GM12872 (cell line): ENCODE data around the gene THG1L.

ENCODE experiments used
- TF ChIP-seq, protein P1 (sequence below): IDR thresholded peaks from 3 replicates; pipeline ENCODE4 v1.5.1; 2011; ENCODE audit warnings: low read depth, mild to moderate bottlenecking, low read length, moderate library complexity; ENCODE audit not compliant: insufficient read depth

The THG1L gene

DNA sequence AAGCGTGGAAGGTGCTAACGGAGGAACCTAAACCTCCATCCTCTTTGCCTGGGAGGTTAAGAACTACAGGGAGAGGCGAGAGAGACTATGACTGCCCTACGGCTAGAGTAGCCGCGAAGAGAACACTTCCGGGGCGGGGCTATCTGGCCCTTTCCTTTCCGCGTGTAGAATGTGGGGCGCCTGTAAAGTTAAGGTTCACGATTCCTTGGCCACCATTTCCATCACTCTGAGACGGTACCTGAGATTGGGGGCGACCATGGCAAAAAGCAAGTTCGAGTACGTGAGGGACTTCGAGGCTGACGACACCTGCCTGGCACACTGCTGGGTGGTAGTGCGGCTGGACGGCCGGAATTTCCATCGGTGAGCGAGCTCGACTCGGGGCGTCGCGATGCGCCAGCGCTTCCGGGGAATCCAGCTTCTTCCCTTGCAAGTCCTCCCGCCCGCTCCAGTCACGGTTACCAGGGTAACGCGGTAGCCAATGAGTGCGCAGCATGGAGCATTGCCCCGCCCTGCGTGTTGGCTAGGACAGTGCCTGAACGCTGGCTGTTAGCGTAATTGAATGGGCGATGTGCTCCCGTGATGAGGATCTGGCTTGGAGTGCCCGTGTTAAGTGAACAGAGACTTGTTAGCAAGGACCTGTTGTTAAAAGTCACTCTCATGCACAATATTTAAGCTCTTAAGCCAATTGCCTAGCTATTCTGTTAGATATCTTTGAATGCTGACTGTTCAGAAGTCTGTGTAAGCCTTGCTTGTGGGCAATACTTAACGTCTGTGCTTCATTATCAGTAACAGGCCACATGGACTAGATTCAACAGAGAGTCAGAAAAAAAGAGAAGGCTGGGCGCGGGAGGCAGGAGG, at the start of gene THG1L:
Gene THG1L (plus strand): TSS at position 149 of the 858 bp plus-strand sequence. CDS start 21 bp downstream, at position 170.
- TF ChIP-seq, protein P1, sequence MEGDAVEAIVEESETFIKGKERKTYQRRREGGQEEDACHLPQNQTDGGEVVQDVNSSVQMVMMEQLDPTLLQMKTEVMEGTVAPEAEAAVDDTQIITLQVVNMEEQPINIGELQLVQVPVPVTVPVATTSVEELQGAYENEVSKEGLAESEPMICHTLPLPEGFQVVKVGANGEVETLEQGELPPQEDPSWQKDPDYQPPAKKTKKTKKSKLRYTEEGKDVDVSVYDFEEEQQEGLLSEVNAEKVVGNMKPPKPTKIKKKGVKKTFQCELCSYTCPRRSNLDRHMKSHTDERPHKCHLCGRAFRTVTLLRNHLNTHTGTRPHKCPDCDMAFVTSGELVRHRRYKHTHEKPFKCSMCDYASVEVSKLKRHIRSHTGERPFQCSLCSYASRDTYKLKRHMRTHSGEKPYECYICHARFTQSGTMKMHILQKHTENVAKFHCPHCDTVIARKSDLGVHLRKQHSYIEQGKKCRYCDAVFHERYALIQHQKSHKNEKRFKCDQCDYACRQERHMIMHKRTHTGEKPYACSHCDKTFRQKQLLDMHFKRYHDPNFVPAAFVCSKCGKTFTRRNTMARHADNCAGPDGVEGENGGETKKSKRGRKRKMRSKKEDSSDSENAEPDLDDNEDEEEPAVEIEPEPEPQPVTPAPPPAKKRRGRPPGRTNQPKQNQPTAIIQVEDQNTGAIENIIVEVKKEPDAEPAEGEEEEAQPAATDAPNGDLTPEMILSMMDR: no peak

DNA sequence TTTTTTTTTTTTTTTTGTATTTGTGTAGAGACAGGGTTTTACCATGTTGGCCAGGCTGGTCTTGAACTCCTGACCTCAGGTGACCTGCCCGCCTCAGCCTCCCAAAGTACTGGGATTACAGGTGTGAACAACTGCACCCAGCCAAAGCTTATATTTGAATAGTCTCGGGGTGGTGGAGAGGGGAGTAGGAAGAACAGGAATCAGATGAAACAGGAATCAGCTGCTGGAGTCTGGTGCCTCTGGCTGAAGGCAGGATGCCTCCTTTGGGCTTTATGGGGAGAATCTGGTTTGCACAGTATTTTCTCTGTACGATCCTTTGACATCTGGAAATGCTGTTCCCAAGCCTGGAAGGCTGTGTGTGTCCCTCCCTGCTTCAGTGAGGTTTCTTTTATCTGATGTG, 49.0 kb upstream of the THG1L start:
- TF ChIP-seq, protein P1: no peak

DNA sequence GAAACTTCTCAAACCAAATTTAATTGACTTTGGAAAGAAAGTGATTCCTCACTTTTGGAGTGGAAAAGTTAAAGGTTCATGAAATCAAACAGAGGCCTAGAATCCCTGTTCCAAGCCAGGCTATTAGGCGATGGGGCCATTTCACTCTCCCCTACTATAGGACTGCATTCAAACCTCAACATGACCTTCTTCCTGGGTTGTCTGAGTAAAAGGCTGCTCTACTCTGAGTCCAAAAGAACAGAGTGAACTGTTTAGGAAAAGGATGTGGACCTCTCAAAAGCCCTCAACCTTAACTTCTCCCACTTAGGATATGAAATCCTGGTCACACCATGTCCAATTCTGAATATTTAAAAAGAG, 44.0 kb upstream of the THG1L start:
- TF ChIP-seq, protein P1: no peak

DNA sequence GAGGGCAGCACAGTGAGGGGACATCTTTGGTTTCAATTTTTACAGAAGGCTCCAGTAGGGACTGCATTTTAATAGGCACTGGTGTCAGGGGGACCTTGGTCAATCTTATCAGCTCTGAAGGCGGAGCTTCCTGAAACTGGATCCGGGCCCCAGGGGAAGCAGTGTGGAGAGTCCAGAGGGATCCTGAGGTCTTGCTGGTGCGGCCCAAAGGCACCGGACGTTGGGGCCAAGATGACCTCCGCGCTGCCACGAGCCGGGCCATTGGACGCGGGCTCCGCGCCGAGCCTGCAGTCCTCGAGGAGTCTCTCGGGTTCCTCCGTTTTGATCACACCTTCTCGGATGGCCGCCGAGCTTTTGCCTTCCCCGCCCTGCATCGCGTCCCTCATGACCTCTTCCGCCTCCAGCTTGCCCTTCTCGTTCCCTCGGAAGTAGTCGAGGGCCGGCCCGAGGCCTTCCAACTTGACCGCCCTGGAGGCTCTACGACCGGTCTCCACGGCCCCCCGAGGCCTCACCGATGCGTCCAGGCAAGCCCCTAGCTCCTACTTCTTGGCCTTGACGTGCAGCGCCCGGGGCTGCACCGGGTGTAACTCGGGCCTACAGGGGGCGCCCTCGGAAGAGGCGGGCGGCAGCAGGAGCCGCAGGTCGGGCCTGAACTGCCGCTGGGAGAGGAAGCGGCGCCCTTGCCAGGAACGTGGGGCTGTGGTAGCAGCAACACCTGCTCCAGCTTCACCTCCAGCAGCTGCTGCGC, 41.1 kb upstream of the THG1L start:
- TF ChIP-seq, protein P1: no peak

DNA sequence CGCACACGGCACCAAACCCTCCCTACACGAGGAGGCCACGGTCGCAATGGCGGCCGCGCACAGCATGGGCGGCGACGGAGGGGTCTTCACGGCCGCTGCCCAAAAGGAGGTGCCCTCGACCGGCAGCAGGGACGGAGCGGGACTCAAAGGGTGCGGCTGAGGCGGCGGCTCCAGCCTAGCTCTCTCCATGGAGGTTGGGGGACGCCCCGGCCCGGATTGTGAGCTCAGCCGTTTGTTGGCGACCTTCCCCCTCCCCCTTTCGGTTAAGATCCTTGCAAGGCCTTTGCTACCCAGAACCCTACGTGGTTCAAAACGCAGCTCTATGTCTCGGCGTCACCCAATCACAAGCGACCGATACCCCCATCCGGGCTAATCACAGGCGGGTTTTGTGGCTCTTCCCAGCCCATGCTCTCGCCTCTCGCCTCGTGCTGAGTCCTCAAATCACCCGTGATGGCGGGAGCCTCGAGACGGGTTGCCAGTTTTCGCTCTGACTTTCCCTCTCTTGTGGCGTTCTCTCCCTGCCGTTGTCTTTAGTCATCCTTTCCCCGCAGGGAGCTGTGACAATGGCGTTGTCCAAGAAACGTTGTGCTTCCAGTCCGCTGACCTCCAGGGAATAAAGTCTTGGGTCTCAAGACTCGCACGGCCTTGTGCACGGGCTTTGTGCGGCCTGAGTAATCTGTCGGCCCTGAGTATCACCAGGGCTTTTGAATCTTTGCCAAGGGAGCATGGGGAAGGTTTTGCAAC, 40.4 kb upstream of the THG1L start:
- TF ChIP-seq, protein P1: no peak

DNA sequence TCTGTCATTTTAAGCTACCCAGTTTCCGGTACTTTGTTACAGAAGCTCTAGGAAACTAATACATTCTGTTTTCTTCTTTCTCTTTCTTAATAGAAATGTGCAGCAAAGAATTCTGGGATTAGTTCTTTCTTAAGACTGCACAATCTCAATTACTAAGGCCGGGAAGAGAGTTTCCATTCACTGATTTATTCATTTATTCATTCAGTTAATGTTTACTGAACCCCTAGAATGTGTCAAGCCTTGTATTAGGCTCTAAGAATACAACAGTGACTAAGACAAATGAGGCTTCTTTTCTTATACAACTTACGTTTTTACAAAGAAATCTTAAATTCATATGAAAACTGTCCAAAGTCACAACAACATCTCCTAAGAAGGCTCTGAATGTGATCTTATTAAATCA, 27.5 kb upstream of the THG1L start:
- TF ChIP-seq, protein P1: no peak

DNA sequence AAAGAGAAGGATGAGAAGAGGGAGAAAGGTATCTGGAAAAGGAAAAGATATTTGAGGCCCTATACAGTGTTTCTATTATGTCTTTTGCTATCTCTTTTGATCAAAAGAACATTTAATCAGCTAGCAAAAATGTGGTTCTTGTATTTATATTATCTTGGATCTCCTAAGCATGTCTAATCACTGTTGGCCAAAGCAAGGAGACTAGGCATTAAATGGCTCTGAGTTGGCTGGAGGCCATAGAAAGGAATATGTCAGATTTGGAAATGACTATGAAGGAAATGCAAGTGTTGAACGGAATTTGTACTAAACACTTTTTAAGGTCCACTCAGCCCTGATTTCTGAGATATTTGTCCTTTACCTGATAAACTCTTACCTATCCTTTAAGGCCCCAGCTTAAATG, 22.4 kb upstream of the THG1L start:
- TF ChIP-seq, protein P1: no peak
